ENCODE data around the gene SMPX. TPM values are rescaled to one million over a fixed set of nuclear protein-coding genes. Genes with fewer than 3 reads are reported as not detected.

Gene SMPX
- total RNA-seq, 1 donor from 2014 or later, result not detected

GRCh38 chrX:21802839-21803238, 44.9 kb upstream of the SMPX start:
- no peaks in the 10 kb centered on the region for H3K79me2 ChIP-seq (ENCODE audit: insufficient read depth, low read length)
- Mint-ChIP-seq H3K4me1 (ENCODE audit: low read depth, unreplicated experiment) (peaks cover 12% of the 10 kb centered on the region), H3K27ac (ENCODE audit: unreplicated experiment) (no peak overlapping the region), H3K36me3 (ENCODE audit: low read depth, unreplicated experiment) (no peaks in the 10 kb centered on the region), H3K4me3 (ENCODE audit: unreplicated experiment) (no peak overlapping the region), H3K9me3 (ENCODE audit: unreplicated experiment) (no peaks in the 10 kb centered on the region), H3K27me3 (ENCODE audit: low read depth, unreplicated experiment) (no peaks in the 10 kb centered on the region)
- H3K36me3 ChIP-seq (ENCODE audit: insufficient read depth, low read length), result no peaks in the 10 kb centered on the region
- H3K4me1 ChIP-seq (ENCODE audit: insufficient read depth, low read length), result peaks cover 23% of the 10 kb centered on the region
- no peak overlapping the region for H3K27ac ChIP-seq (ENCODE audit: low read depth, low read length)
- H4K20me1 ChIP-seq (ENCODE audit: insufficient read depth, low read length), result no peaks in the 10 kb centered on the region
- H3K4me2 ChIP-seq (ENCODE audit: low read length), result no peak overlapping the region
- TF ChIP-seq CTCF (IDR thresholded peaks at IDR 0.05; ENCODE audit: insufficient read depth, low read depth, low read length) (no peak), EZH2 (IDR thresholded peaks at IDR 0.05; ENCODE audit: insufficient read depth, low read length) (no peak)
- no peaks in the 10 kb centered on the region for H3K27me3 ChIP-seq (ENCODE audit: insufficient read depth, low read length)
- no peak overlapping the region for H3K4me3 ChIP-seq (ENCODE audit: insufficient read depth, low read depth, low read length)
- DNase-seq (ENCODE audit: low read depth) (no peak), FAIRE-seq (peak; percentile 70)
- H3K9me3 ChIP-seq (ENCODE audit: insufficient read depth, low read depth, low read length), result no peaks in the 10 kb centered on the region
- H2AFZ ChIP-seq (ENCODE audit: low read depth, low read length), result no peak overlapping the region
- no peak overlapping the region for H3K9ac ChIP-seq (ENCODE audit: low read length)

GRCh38 chrX:21802054-21802670, 44.2 kb upstream of the SMPX start:
- H3K36me3 Mint-ChIP-seq (ENCODE audit: low read depth, unreplicated experiment), result no peaks in the 10 kb centered on the region
- H2AFZ ChIP-seq (ENCODE audit: low read depth, low read length), result no peak overlapping the region
- H3K9me3 Mint-ChIP-seq (ENCODE audit: unreplicated experiment), result no peaks in the 10 kb centered on the region
- FAIRE-seq, result no peak
- no peaks in the 10 kb centered on the region for H3K36me3 ChIP-seq (ENCODE audit: insufficient read depth, low read length)
- H3K9me3 ChIP-seq (ENCODE audit: insufficient read depth, low read depth, low read length), result no peaks in the 10 kb centered on the region
- H3K4me1 Mint-ChIP-seq (ENCODE audit: low read depth, unreplicated experiment), result peaks cover 11% of the 10 kb centered on the region
- no peak overlapping the region for H3K27ac ChIP-seq (ENCODE audit: low read depth, low read length)
- H3K79me2 ChIP-seq (ENCODE audit: insufficient read depth, low read length), result no peaks in the 10 kb centered on the region
- no peak overlapping the region for H3K9ac ChIP-seq (ENCODE audit: low read length)
- no peak for TF ChIP-seq EZH2 (IDR thresholded peaks at IDR 0.05; ENCODE audit: insufficient read depth, low read length)
- TF ChIP-seq CTCF (IDR thresholded peaks at IDR 0.05; ENCODE audit: insufficient read depth, low read depth, low read length), result no peak
- H3K4me2 ChIP-seq (ENCODE audit: low read length), result no peak overlapping the region
- H3K4me1 ChIP-seq (ENCODE audit: insufficient read depth, low read length), result peaks cover 23% of the 10 kb centered on the region
- DNase-seq (ENCODE audit: low read depth), result no peak
- H4K20me1 ChIP-seq (ENCODE audit: insufficient read depth, low read length), result no peaks in the 10 kb centered on the region
- H3K27me3 ChIP-seq (ENCODE audit: insufficient read depth, low read length), result no peaks in the 10 kb centered on the region
- no peak overlapping the region for H3K4me3 Mint-ChIP-seq (ENCODE audit: unreplicated experiment)
- no peak overlapping the region for H3K27ac Mint-ChIP-seq (ENCODE audit: unreplicated experiment)
- H3K4me3 ChIP-seq (ENCODE audit: insufficient read depth, low read depth, low read length), result no peak overlapping the region
- no peaks in the 10 kb centered on the region for H3K27me3 Mint-ChIP-seq (ENCODE audit: low read depth, unreplicated experiment)

DNA sequence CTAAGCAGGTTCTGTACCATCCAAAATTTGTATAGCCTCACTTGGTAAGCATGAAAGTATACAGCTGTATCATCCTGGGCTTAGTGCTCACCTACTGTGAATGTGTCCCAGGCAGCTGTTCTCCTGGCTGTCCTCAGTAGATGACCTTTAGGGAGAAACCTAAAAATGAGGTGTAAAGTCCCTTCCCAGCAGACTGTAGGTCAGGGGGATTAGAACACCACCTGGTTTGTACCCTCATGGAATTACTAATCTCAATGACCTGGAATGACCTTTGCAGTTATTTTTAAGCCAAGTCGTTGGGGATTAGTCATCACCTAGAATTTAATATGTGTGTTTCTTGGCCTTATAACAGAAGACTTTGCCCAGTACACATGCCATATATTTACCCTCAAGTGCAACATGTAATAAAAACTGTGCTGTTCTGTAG, 42.4 kb upstream of the SMPX start:
- H3K36me3 Mint-ChIP-seq (ENCODE audit: low read depth, unreplicated experiment), result no peaks in the 10 kb centered on the region
- peaks cover 23% of the 10 kb centered on the region for H3K4me1 ChIP-seq (ENCODE audit: insufficient read depth, low read length)
- TF ChIP-seq EZH2 (IDR thresholded peaks at IDR 0.05; ENCODE audit: insufficient read depth, low read length) (no peak), CTCF (IDR thresholded peaks at IDR 0.05; ENCODE audit: insufficient read depth, low read depth, low read length) (no peak)

More for the DNA sequence above, 42.4 kb upstream of the SMPX start:
- Mint-ChIP-seq H3K4me3 (ENCODE audit: unreplicated experiment) (no peak overlapping the region), H3K4me1 (ENCODE audit: low read depth, unreplicated experiment) (peaks cover 8% of the 10 kb centered on the region), H3K27ac (ENCODE audit: unreplicated experiment) (no peak overlapping the region), H3K27me3 (ENCODE audit: low read depth, unreplicated experiment) (no peaks in the 10 kb centered on the region), H3K9me3 (ENCODE audit: unreplicated experiment) (no peaks in the 10 kb centered on the region)
- no peak overlapping the region for H3K27ac ChIP-seq (ENCODE audit: low read depth, low read length)
- H3K9me3 ChIP-seq (ENCODE audit: insufficient read depth, low read depth, low read length), result no peaks in the 10 kb centered on the region
- FAIRE-seq, result no peak
- no peaks in the 10 kb centered on the region for H3K27me3 ChIP-seq (ENCODE audit: insufficient read depth, low read length)
- no peak overlapping the region for H2AFZ ChIP-seq (ENCODE audit: low read depth, low read length)
- peak overlapping the region; percentile 19 for H3K4me2 ChIP-seq (ENCODE audit: low read length)
- H3K79me2 ChIP-seq (ENCODE audit: insufficient read depth, low read length), result no peaks in the 10 kb centered on the region
- no peaks in the 10 kb centered on the region for H4K20me1 ChIP-seq (ENCODE audit: insufficient read depth, low read length)
- peak; percentile 36 for DNase-seq (ENCODE audit: low read depth)
- no peak overlapping the region for H3K4me3 ChIP-seq (ENCODE audit: insufficient read depth, low read depth, low read length)
- no peaks in the 10 kb centered on the region for H3K36me3 ChIP-seq (ENCODE audit: insufficient read depth, low read length)
- H3K9ac ChIP-seq (ENCODE audit: low read length), result no peak overlapping the region
